BLaER1 (cell line): Measurements from ENCODE around the gene CACNB3.
A peak's percentile ranks its signal among the peaks of the same experiment; 100 is the strongest.
"Not testable (repeated sequence)": the region's sequence is repeated elsewhere in the genome, so short reads cannot be mapped to it uniquely, and the experiment has no call there.

Source experiments
- H3K27ac ChIP-seq: shearing (Covaris generic); formaldehyde crosslinking; 2 replicates; pipeline ENCODE4 v1.8.1; 2022
- H3K27me3 ChIP-seq: shearing (Covaris generic); formaldehyde crosslinking; 2 replicates; pipeline ENCODE4 v1.8.1; 2022
- H3K36me3 ChIP-seq: shearing (Covaris generic); formaldehyde crosslinking; 2 replicates; pipeline ENCODE4 v1.8.1; 2022
- H3K4me1 ChIP-seq: shearing (Covaris generic); formaldehyde crosslinking; 2 replicates; pipeline ENCODE4 v1.8.1; 2022
- H3K4me2 ChIP-seq: shearing (Covaris generic); formaldehyde crosslinking; 2 replicates; pipeline ENCODE4 v1.8.1; 2022
- H3K4me3 ChIP-seq: shearing (Covaris generic); formaldehyde crosslinking; 2 replicates; pipeline ENCODE4 v1.8.1; 2022
- H3K9ac ChIP-seq: shearing (Covaris generic); formaldehyde crosslinking; 2 replicates; pipeline ENCODE4 v1.8.1; 2022
- H3K9me3 ChIP-seq: shearing (Covaris generic); formaldehyde crosslinking; 2 replicates; pipeline ENCODE4 v1.8.1; 2022
- H4K20me1 ChIP-seq: shearing (Covaris generic); formaldehyde crosslinking; 2 replicates; pipeline ENCODE4 v1.8.1; 2022
- Cebpa-rat ChIP-seq: shearing (Covaris generic); IDR thresholded peaks from 2 replicates; pipeline ENCODE4 v1.8.1; 2022

Gene CACNB3

DNA sequence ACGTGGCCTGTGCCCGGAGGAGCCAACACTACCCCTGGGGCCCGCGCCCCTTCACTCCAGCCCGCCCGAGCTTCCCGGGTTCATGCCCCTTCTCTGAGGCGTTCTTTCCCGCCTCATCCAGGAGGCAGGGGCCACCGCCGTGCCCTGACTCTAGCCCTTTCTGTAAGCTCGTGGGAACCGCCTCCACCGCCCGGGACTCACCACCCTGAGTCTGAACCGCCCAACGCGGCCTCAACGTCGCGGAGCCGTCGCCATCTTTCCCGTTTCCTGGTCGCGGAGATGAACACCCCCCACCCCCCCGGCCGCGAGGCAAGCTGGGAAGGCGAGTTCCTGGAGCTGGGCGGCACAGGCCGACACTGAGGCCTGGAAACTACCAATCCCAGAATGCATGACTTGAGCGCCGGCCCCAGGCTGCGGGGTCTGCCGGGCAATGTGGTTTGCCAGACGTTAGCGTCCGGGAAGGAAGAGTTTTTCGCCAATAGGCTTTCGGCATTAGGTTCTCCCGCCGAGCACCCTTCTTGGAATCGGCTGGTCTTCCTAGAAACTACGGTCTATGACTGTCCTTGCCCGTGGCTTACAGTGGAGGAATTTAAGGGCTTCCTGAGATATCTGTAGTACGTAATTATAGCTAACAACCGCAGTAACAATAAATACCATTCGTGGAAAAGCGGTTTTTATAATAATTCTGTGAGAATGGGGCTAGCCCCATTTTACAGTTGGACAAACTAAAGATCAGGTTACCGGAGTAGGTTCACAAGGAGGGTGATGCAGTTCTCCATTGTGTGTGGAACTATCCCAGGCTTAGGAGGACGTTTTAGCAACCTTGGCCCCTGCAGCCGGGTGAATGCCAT is 33.8 kb downstream of the CACNB3 start, which contains the start of gene DDX23:
Gene DDX23, minus strand, starts transcription at position 281 of the 851 bp plus-strand sequence. CDS start 6,381 bp downstream, outside the sequence.
- Histone ChIP-seq H3K4me2 (peak within 1 kb of the TSS; percentile 95), H4K20me1 (peaks cover 44% of the 10 kb centered on the region), H3K27me3 (no peaks in the 10 kb centered on the region), H3K36me3 (peaks cover 33% of the 10 kb centered on the region), H3K9me3 (no peaks in the 10 kb centered on the region), H3K27ac (peak within 1 kb of the TSS; percentile 99), H3K9ac (peak within 1 kb of the TSS; percentile 99), H3K4me1 (peaks cover 40% of the 10 kb centered on the region), H3K4me3 (peak within 1 kb of the TSS; percentile 94)
- TF ChIP-seq Cebpa-rat = no peak

- Histone ChIP-seq H3K9me3 (no peaks in the 10 kb centered on the region), H3K36me3 (peaks cover 24% of the 10 kb centered on the region), H3K27me3 (no peaks in the 10 kb centered on the region), H3K9ac (peak overlapping the region; percentile 99), H3K4me1 (peaks cover 49% of the 10 kb centered on the region), H3K4me2 (peak overlapping the region; percentile 95), H4K20me1 (peaks cover 35% of the 10 kb centered on the region), H3K27ac (peak overlapping the region; percentile 99), H3K4me3 (peak overlapping the region; percentile 94)
- no peak for TF ChIP-seq Cebpa-rat
These were observed 34.7 kb downstream of the CACNB3 start for GRCh38 chr12:48852734-48853688.

GRCh38 chr12:48854488-48854887 is 36.2 kb downstream of the CACNB3 start:
- peaks cover 20% of the 10 kb centered on the region for H4K20me1 ChIP-seq
- no peak overlapping the region for H3K27ac ChIP-seq
- peaks cover 46% of the 10 kb centered on the region for H3K4me1 ChIP-seq
- H3K4me2 ChIP-seq = no peak overlapping the region
- no peaks in the 10 kb centered on the region for H3K27me3 ChIP-seq
- H3K9ac ChIP-seq = no peak overlapping the region
- H3K36me3 ChIP-seq = peaks cover 13% of the 10 kb centered on the region
- no peaks in the 10 kb centered on the region for H3K9me3 ChIP-seq
- H3K4me3 ChIP-seq = no peak overlapping the region
- no peak for TF ChIP-seq Cebpa-rat

DNA sequence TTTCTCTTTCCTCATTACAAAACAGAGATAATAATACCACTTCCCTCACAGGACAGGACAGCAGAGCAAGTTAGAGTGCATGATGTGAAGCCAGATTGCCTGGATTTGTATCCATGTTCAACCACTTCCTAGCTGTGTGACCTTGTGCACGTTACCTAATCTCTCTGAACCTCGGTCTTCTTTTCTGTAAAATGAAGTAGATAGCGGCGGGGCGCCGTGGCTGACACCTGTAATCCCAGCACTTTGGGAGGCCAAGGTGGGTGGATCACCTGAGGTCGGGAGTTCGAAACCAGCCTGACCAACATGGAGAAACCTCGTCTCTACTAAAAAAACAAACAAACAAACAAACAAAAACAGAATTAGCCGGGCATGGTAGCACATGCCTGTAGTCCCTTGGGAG is 36.6 kb downstream of the CACNB3 start:
- H3K27me3 ChIP-seq, H3K27ac ChIP-seq, H3K9ac ChIP-seq, H3K4me3 ChIP-seq, H3K4me2 ChIP-seq, H3K9me3 ChIP-seq: not testable (repeated sequence)
- Histone ChIP-seq H4K20me1 (peaks cover 15% of the 10 kb centered on the region; the same call in 1 of the 2 replicates), H3K36me3 (peaks cover 12% of the 10 kb centered on the region; the same call in 1 of the 2 replicates), H3K4me1 (peaks cover 42% of the 10 kb centered on the region)

- Histone ChIP-seq H3K9me3 (no peaks in the 10 kb centered on the region), H3K9ac (no peak overlapping the region), H3K4me1 (peaks cover 29% of the 10 kb centered on the region), H4K20me1 (0 out of 2 replicates have a peak, but pooled peaks cover under 1% of the 10 kb centered on the region), H3K27me3 (no peaks in the 10 kb centered on the region), H3K4me2 (no peak overlapping the region), H3K27ac (no peak overlapping the region), H3K36me3 (peaks cover 14% of the 10 kb centered on the region; the same call in 1 of the 2 replicates), H3K4me3 (no peak overlapping the region)
- TF ChIP-seq Cebpa-rat = no peak
These were observed 38.1 kb downstream of the CACNB3 start for GRCh38 chr12:48856379-48856778.

DNA sequence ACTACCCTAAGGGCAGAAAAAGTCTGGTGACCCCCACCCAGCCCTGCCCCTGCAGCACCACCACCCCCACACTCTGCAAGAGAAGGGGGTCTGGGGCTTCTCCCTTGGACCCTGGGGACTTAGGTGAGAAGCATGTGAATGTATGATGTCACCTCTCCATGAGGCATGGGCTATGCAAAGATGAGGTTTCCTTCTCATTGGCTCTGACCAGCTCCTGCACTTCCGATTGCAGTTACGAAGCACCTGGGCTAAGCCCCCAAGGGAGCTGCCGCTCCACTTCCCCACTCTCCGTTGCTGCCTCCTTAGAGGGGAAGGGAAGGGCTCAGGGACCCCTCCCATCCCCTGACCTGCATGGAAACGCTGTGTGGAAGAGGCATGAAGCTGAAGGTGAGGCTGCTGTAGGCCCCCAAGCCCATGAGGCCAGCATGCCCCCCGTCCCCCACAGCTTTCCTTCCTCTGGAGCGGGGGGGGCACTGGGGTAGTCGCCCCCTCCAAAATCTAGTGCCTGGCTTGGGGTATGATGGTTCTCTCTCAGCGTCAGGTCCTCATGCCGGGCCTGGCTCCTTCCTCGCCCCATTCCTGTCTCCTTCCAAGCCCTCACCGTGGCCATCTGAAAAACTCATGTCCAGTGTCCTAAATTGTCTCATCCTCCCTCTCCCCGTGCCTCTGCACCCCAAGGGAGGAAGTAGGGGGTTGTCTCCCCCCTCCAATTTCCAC is 39.1 kb downstream of the CACNB3 start:
- Histone ChIP-seq H3K4me2 (peak overlapping the region; percentile 75), H3K36me3 (peaks cover 21% of the 10 kb centered on the region), H3K27ac (peak overlapping the region; percentile 65; the same call in 1 of the 2 replicates), H4K20me1 (no peaks in the 10 kb centered on the region), H3K9ac (0 out of 2 replicates have a peak overlapping the region, but pooled peaks have one; percentile 24), H3K27me3 (0 out of 2 replicates have a peak, but pooled peaks cover 1% of the 10 kb centered on the region), H3K9me3 (no peaks in the 10 kb centered on the region), H3K4me1 (peaks cover 28% of the 10 kb centered on the region), H3K4me3 (no peak overlapping the region)
- TF ChIP-seq Cebpa-rat = no peak

DNA sequence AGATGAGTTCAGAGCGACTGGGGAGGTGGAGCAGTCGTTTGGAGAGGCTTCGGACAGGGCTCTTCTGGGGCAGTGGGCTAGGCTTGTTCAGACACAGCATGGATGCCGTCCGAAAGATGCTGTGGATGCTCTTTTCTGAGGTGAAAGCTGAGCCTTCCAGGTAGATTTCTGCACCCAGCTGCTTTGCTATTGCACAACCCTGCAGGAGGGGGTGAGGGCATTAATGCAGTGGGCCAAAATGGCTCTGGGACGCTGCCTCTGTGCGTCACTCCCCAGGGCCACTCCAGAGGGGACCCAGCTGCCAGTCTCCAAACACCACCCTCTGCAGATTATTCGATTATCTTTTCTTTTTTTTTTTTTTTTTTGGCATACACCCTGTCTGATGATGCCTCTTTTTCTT is 39.7 kb downstream of the CACNB3 start:
- H3K4me2 ChIP-seq = peak overlapping the region; percentile 75
- TF ChIP-seq Cebpa-rat = 0 out of 2 replicates have a peak, but pooled peaks have one; percentile 38
- H3K9me3 ChIP-seq = no peaks in the 10 kb centered on the region
- peaks cover 21% of the 10 kb centered on the region for H3K36me3 ChIP-seq
- no peak overlapping the region for H3K9ac ChIP-seq
- H3K27me3 ChIP-seq = peaks cover 7% of the 10 kb centered on the region; the same call in 1 of the 2 replicates
- no peak overlapping the region for H3K27ac ChIP-seq
- no peak overlapping the region for H3K4me3 ChIP-seq
- H4K20me1 ChIP-seq = no peaks in the 10 kb centered on the region
- peaks cover 22% of the 10 kb centered on the region for H3K4me1 ChIP-seq

DNA sequence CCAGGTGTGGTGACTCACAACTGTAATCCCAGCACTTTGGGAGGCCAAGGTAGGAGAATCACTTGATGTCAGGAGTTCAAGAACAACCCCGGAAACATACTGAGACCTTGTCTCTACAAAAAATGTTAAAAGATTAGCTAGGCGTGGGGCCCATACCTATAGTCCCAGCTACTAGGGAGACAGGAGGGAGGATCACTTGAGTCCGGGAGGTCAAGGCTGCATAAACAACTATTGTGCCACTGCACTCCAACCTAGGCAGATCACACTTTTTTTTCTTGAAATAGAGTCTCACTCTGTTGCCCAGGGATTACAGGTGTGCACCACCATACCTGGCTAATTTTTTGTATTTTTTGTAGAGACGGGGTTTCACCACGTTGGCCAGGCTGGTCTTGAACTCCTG is 41.3 kb downstream of the CACNB3 start:
- Histone ChIP-seq H3K27me3 (peaks cover 23% of the 10 kb centered on the region), H3K9ac (no peak overlapping the region), H3K4me1 (peaks cover 30% of the 10 kb centered on the region), H3K4me2 (no peak overlapping the region), H3K36me3 (peaks cover 21% of the 10 kb centered on the region), H3K27ac (no peak overlapping the region), H4K20me1 (no peaks in the 10 kb centered on the region), H3K4me3 (no peak overlapping the region), H3K9me3 (no peaks in the 10 kb centered on the region)
- TF ChIP-seq Cebpa-rat = no peak

DNA sequence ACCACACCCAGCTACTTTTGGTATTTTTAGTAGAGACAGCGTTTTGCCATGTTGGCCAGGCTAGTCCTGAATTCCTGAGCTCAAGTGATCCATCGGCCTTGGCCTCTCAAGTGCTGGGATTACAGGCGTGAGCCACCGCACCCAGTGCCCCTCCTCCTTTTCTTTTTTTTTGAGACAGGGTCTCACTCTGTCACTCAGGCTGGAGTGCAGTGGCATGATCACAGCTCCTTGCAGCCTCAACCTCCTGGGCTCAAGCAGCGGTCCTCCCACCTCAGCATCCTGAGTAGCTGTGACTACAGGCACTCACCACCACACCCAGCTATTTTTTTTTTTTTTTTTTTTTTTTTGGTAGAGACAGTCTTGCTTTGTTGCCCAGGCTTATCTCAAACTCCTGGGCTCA is 41.9 kb downstream of the CACNB3 start:
- H3K4me3 ChIP-seq, H3K4me2 ChIP-seq, H3K9ac ChIP-seq, H3K9me3 ChIP-seq, H4K20me1 ChIP-seq, H3K27ac ChIP-seq: not testable (repeated sequence)
- H3K4me1 ChIP-seq = peaks cover 36% of the 10 kb centered on the region
- peaks cover 29% of the 10 kb centered on the region for H3K27me3 ChIP-seq
- H3K36me3 ChIP-seq = peaks cover 21% of the 10 kb centered on the region
